Measurements from ENCODE around the gene HES5.
"Not testable (repeated sequence)": the region's sequence is repeated elsewhere in the genome, so short reads cannot be mapped to it uniquely, and the experiment has no call there.

The HES5 gene

GRCh38 chr1:2561446-2561845 lies 31.4 kb upstream of the HES5 start:
- in situ Hi-C loops (cut with MboI; ENCODE audit: low sequenced_read_pairs), result no loop called here

GRCh38 chr1:2560299-2561073 lies 30.4 kb upstream of the HES5 start:
- in situ Hi-C loops (cut with MboI; ENCODE audit: low sequenced_read_pairs), result no loop called here

- in situ Hi-C loops (cut with MboI; ENCODE audit: low sequenced_read_pairs), result no loop called here
Measured at GRCh38 chr1:2559509-2560298, 29.6 kb upstream of the HES5 start.

GRCh38 chr1:2558861-2559260 lies 28.8 kb upstream of the HES5 start:
- in situ Hi-C loops (cut with MboI; ENCODE audit: low sequenced_read_pairs), result no loop called here

GRCh38 chr1:2558420-2558819 lies 28.4 kb upstream of the HES5 start:
- in situ Hi-C loops (cut with MboI; ENCODE audit: low sequenced_read_pairs), result no loop called here

GRCh38 chr1:2557482-2558400 lies 27.7 kb upstream of the HES5 start:
- in situ Hi-C loops (cut with MboI; ENCODE audit: low sequenced_read_pairs), result no loop called here

GRCh38 chr1:2556678-2557481 lies 26.8 kb upstream of the HES5 start:
- in situ Hi-C loops (cut with MboI; ENCODE audit: low sequenced_read_pairs), result no loop called here

- in situ Hi-C loops (cut with MboI; ENCODE audit: low sequenced_read_pairs), result no loop called here
Measured at GRCh38 chr1:2556277-2556677, 26.2 kb upstream of the HES5 start, which contains the start of gene TNFRSF14. TSS of gene TNFRSF14 (plus strand) at chr1:2556371. CDS start at chr1:2556665, 294 bp downstream.

- in situ Hi-C loops (cut with MboI; ENCODE audit: low sequenced_read_pairs), result no loop called here
Measured at GRCh38 chr1:2555634-2556276, 25.7 kb upstream of the HES5 start.

- in situ Hi-C loops (cut with MboI; ENCODE audit: low sequenced_read_pairs), result no loop called here
Measured at GRCh38 chr1:2554621-2555387, 24.7 kb upstream of the HES5 start.

- in situ Hi-C loops (cut with MboI; ENCODE audit: low sequenced_read_pairs), result no loop called here
Measured at GRCh38 chr1:2553871-2554620, 24.0 kb upstream of the HES5 start.

- in situ Hi-C loops (cut with MboI; ENCODE audit: low sequenced_read_pairs), result not testable (repeated sequence)
Measured at GRCh38 chr1:2553076-2553475, 23.0 kb upstream of the HES5 start.

GRCh38 chr1:2552189-2552588 lies 22.1 kb upstream of the HES5 start:
- in situ Hi-C loops (cut with MboI; ENCODE audit: low sequenced_read_pairs), result no loop called here

- in situ Hi-C loops (cut with MboI; ENCODE audit: low sequenced_read_pairs), result not testable (repeated sequence)
Measured at GRCh38 chr1:2551544-2551943, 21.5 kb upstream of the HES5 start.

GRCh38 chr1:2550309-2550861 lies 20.3 kb upstream of the HES5 start:
- in situ Hi-C loops (cut with MboI; ENCODE audit: low sequenced_read_pairs), result not testable (repeated sequence)

- in situ Hi-C loops (cut with MboI; ENCODE audit: low sequenced_read_pairs), result not testable (repeated sequence)
Measured at GRCh38 chr1:2549367-2550029, 19.4 kb upstream of the HES5 start.

- in situ Hi-C loops (cut with MboI; ENCODE audit: low sequenced_read_pairs), result no loop called here
Measured at GRCh38 chr1:2548068-2548589, 18.1 kb upstream of the HES5 start.
